Fibroblast of lung (primary cell): Measurements from ENCODE around the gene FAAP24. TPM values are rescaled to one million over a fixed set of nuclear protein-coding genes. Genes with fewer than 3 reads are reported as not detected.

Experiments used
- DNase-seq, 2 donors: peaks; one replicate each; pipeline versions ENCODE4 v3.0.0 to v3.0.0-alpha.2; 2010; ENCODE audit warnings: low read depth in 2 of 2
- H2AFZ ChIP-seq: 2 replicates; pipeline ENCODE4 v1.5.1; 2012; ENCODE audit warnings: low read length, control low read depth, inconsistent platforms
- H3K27ac ChIP-seq: 2 replicates; pipeline ENCODE4 v1.5.1; 2011; ENCODE audit warnings: low read length, control low read depth; ENCODE audit not compliant: insufficient read depth
- H3K27me3 ChIP-seq: 2 replicates; pipeline ENCODE4 v1.5.1; 2011; ENCODE audit warnings: mild to moderate bottlenecking, low read length; ENCODE audit not compliant: control insufficient read depth, insufficient read depth
- H3K36me3 ChIP-seq: 2 replicates; pipeline ENCODE4 v1.5.1; 2011; ENCODE audit warnings: low read length; ENCODE audit not compliant: control insufficient read depth, insufficient read depth
- H3K4me1 ChIP-seq: 2 replicates; pipeline ENCODE4 v1.5.1; 2011; ENCODE audit warnings: low read length; ENCODE audit not compliant: control insufficient read depth, insufficient read depth; ENCODE audit errors: extremely low read depth
- H3K4me2 ChIP-seq: 2 replicates; pipeline ENCODE4 v1.5.1; 2011; ENCODE audit warnings: low read length, control low read depth; ENCODE audit not compliant: insufficient read depth; ENCODE audit errors: extremely low read depth
- H3K4me3 ChIP-seq, 4 experiments: fragments of 200-600 bp in 1 of 4; sonication (generic) in 1 of 4; replicated peaks in 1 of 4; 2 replicates each; pipeline ENCODE4 v1.5.1; 2011 to 2016; ENCODE audit warnings: low read length in 4 of 4, low read depth in 3 of 4, mild to moderate bottlenecking in 3 of 4, control low read depth in 2 of 4, inconsistent platforms in 1 of 4, mixed read lengths in 1 of 4; ENCODE audit not compliant: insufficient read depth in 1 of 4; ENCODE audit errors: control extremely low read depth in 1 of 4
- H3K79me2 ChIP-seq: 2 replicates; pipeline ENCODE4 v1.5.1; 2012; ENCODE audit warnings: mild to moderate bottlenecking, low read length, inconsistent platforms; ENCODE audit not compliant: control insufficient read depth, insufficient read depth
- H3K9ac ChIP-seq: 2 replicates; pipeline ENCODE4 v1.5.1; 2011; ENCODE audit warnings: mild to moderate bottlenecking, low read length, control low read depth; ENCODE audit not compliant: insufficient read depth
- H3K9me3 ChIP-seq: 2 replicates; pipeline ENCODE4 v1.5.1; 2012; ENCODE audit warnings: low read depth, low read length; ENCODE audit not compliant: control insufficient read depth, insufficient read depth
- H4K20me1 ChIP-seq: 2 replicates; pipeline ENCODE4 v1.5.1; 2011; ENCODE audit warnings: low read length; ENCODE audit not compliant: control insufficient read depth, insufficient read depth; ENCODE audit errors: extremely low read depth
- EZH2 ChIP-seq: IDR thresholded peaks from 2 replicates; pipeline ENCODE4 v1.5.1; 2012; ENCODE audit warnings: low read length, control low read depth, mild to moderate bottlenecking; ENCODE audit errors: missing control alignments
- polyA plus RNA-seq, 2 donors: library from polyadenylated mRNA; depleted of rRNA in 1 of 2; stranded (reverse) in 1 of 2; unstranded in 1 of 2; fragments of >200 nt; gene quantifications; 2 replicates each; pipeline ENCODE4 v1.2.1, GENCODE V29; 2011 to 2012; ENCODE audit warnings: missing spikeins in 1 of 2
- total RNA-seq: library from RNA; depleted of rRNA; stranded (reverse); fragments of >200 nt; gene quantifications from 2 replicates; pipeline ENCODE4 v1.2.1, GENCODE V29; 2014
- TF ChIP-seq, protein P1 (sequence below), 2 donors: IDR thresholded peaks in 1 of 2; conservative IDR thresholded peaks in 1 of 2; 1 replicate in 1 of 2; 2 replicates in 1 of 2; pipeline ENCODE4 v1.5.1; 2011 to 2012; ENCODE audit warnings: low read length in 2 of 2, control low read depth in 1 of 2, inconsistent platforms in 1 of 2, low read depth in 1 of 2, mild to moderate bottlenecking in 1 of 2

Gene FAAP24
- total and polyA plus RNA-seq, 2 donors (not counting 1 experiment from before 2014, with no cell fraction given), result 2.3 to 3.0 TPM

GRCh38 chr19:32930567-32930966 lies 41.5 kb upstream of the FAAP24 start:
- no peak overlapping the region for H3K4me2 ChIP-seq
- no peak for DNase-seq
- no peaks in the 10 kb centered on the region for H3K27me3 ChIP-seq
- no peak overlapping the region for H2AFZ ChIP-seq
- H3K4me3 ChIP-seq, result no peak overlapping the region
- no peaks in the 10 kb centered on the region for H3K4me1 ChIP-seq
- H3K27ac ChIP-seq, result no peak overlapping the region
- H3K36me3 ChIP-seq, result peaks cover 2% of the 10 kb centered on the region
- H3K9me3 ChIP-seq, result no peaks in the 10 kb centered on the region
- H3K79me2 ChIP-seq, result no peaks in the 10 kb centered on the region
- no peaks in the 10 kb centered on the region for H4K20me1 ChIP-seq
- no peak overlapping the region for H3K9ac ChIP-seq
- TF ChIP-seq EZH2, result no peak
- TF ChIP-seq, protein P1, sequence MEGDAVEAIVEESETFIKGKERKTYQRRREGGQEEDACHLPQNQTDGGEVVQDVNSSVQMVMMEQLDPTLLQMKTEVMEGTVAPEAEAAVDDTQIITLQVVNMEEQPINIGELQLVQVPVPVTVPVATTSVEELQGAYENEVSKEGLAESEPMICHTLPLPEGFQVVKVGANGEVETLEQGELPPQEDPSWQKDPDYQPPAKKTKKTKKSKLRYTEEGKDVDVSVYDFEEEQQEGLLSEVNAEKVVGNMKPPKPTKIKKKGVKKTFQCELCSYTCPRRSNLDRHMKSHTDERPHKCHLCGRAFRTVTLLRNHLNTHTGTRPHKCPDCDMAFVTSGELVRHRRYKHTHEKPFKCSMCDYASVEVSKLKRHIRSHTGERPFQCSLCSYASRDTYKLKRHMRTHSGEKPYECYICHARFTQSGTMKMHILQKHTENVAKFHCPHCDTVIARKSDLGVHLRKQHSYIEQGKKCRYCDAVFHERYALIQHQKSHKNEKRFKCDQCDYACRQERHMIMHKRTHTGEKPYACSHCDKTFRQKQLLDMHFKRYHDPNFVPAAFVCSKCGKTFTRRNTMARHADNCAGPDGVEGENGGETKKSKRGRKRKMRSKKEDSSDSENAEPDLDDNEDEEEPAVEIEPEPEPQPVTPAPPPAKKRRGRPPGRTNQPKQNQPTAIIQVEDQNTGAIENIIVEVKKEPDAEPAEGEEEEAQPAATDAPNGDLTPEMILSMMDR (conservative IDR thresholded peaks at IDR 0.05 in 1 of 2, IDR thresholded peaks at IDR 0.05 in 1 of 2; ENCODE audit: low read depth in 1 of 2, low read length in 2 of 2), result no peak

DNA sequence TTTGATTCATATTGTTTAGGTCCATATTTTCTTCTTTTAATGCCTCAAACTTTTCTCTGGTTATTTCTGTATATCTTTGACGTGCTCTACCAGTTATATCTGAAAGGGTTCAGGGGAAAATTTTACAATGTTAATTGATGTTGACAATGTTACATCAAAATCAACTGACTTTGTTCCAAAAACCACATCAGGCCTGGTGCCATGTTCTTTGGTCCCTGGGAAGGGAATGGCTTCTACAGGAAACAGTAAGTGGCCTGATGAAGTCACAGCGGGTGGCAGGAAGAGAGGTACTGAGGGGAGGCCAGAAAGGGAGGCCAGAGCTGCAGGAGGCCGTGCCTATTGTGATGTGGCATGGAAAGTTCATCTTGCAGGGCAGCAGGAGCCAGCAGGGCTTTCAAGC lies 38.5 kb upstream of the FAAP24 start:
- H3K4me2 ChIP-seq, result no peak overlapping the region
- H2AFZ ChIP-seq, result no peak overlapping the region
- no peaks in the 10 kb centered on the region for H3K27me3 ChIP-seq
- no peaks in the 10 kb centered on the region for H3K79me2 ChIP-seq
- H3K9ac ChIP-seq, result no peak overlapping the region
- no peaks in the 10 kb centered on the region for H3K9me3 ChIP-seq
- H3K36me3 ChIP-seq, result no peaks in the 10 kb centered on the region
- no peak for TF ChIP-seq EZH2
- H3K27ac ChIP-seq, result no peak overlapping the region
- H3K4me3 ChIP-seq, result no peak overlapping the region
- H3K4me1 ChIP-seq, result no peaks in the 10 kb centered on the region
- H4K20me1 ChIP-seq, result no peaks in the 10 kb centered on the region
- no peak for DNase-seq

DNA sequence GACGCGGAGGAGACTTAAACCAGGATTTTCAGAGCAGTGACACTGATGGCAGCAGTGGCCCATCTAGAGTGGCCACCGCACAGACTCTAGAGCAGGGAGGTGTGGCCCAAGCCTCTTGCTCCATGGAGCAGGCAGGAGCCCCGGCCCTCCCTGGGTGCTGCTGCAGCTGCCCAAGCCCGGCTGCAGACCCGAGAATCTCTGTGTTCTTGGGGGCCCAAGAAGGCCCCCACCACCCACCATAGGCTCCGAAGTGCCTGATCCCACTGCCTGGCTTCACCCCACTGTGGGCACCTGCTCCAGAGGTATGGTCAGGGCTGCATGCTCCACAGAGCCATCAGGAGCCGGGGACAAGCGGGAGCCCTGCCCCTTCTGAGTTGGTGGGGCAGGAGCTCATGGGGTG lies 36.4 kb upstream of the FAAP24 start:
- H3K79me2 ChIP-seq, result no peaks in the 10 kb centered on the region
- H3K9ac ChIP-seq, result no peak overlapping the region
- H3K4me3 ChIP-seq, result no peak overlapping the region
- DNase-seq, result no peak
- H3K4me2 ChIP-seq, result no peak overlapping the region
- no peaks in the 10 kb centered on the region for H4K20me1 ChIP-seq
- TF ChIP-seq, protein P1 (conservative IDR thresholded peaks at IDR 0.05 in 1 of 2, IDR thresholded peaks at IDR 0.05 in 1 of 2; ENCODE audit: low read depth in 1 of 2, low read length in 2 of 2), result no peak
- TF ChIP-seq EZH2, result no peak
- H3K9me3 ChIP-seq, result no peaks in the 10 kb centered on the region
- no peaks in the 10 kb centered on the region for H3K27me3 ChIP-seq
- no peak overlapping the region for H2AFZ ChIP-seq
- no peak overlapping the region for H3K27ac ChIP-seq
- H3K36me3 ChIP-seq, result no peaks in the 10 kb centered on the region
- H3K4me1 ChIP-seq, result no peaks in the 10 kb centered on the region
